Measurements from ENCODE around the gene REG1B. TPM values are rescaled to one million over a fixed set of nuclear protein-coding genes. Genes with fewer than 3 reads are reported as not detected.

Gene REG1B
- total and polyA plus RNA-seq, 2 donors (not counting 1 experiment from before 2014, with no cell fraction given), result not detected

DNA sequence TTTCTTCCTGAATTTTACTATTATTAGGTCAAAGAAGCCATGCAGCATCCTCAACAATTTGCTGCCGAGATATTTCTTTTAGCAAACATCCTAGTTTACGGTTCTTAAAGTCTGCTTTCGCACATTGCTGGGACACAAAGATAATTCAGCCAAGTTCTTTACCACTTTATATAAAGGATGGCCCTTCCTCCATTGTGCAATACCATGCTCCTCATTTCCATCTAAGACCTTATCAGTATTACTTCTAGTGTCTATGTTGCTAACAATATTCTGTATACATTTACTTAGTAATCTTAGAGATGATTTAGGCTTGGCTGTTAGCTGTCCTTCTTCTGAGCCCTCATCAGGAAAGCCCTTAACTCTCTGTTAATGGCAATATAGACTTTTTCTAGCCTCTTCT lies 24.5 kb upstream of the REG1B start:
- no peak overlapping the region for H3K9ac ChIP-seq (ENCODE audit: low read length)
- H3K27me3 ChIP-seq (replicated peaks in 1 of 4; ENCODE audit: control extremely low read depth in 1 of 4, control insufficient read depth in 3 of 4, insufficient read depth in 4 of 4, low read length in 3 of 4), result no peaks in the 10 kb centered on the region
- H3K4me1 Mint-ChIP-seq, result peaks cover 2% of the 10 kb centered on the region
- no peaks in the 10 kb centered on the region for H4K20me1 ChIP-seq (ENCODE audit: control insufficient read depth, insufficient read depth, low read length, poor library complexity, severe bottlenecking)
- POLR2A ChIA-PET, result no interaction called here
- H3K36me3 ChIP-seq (replicated peaks in 1 of 2; ENCODE audit: control extremely low read depth in 1 of 2, control insufficient read depth in 1 of 2, extremely low read depth in 1 of 2, insufficient read depth in 2 of 2, low read length in 1 of 2), result no peaks in the 10 kb centered on the region
- no peak overlapping the region for H3K27ac ChIP-seq (ENCODE audit: low read length in 2 of 2)
- TF ChIP-seq, protein P1, sequence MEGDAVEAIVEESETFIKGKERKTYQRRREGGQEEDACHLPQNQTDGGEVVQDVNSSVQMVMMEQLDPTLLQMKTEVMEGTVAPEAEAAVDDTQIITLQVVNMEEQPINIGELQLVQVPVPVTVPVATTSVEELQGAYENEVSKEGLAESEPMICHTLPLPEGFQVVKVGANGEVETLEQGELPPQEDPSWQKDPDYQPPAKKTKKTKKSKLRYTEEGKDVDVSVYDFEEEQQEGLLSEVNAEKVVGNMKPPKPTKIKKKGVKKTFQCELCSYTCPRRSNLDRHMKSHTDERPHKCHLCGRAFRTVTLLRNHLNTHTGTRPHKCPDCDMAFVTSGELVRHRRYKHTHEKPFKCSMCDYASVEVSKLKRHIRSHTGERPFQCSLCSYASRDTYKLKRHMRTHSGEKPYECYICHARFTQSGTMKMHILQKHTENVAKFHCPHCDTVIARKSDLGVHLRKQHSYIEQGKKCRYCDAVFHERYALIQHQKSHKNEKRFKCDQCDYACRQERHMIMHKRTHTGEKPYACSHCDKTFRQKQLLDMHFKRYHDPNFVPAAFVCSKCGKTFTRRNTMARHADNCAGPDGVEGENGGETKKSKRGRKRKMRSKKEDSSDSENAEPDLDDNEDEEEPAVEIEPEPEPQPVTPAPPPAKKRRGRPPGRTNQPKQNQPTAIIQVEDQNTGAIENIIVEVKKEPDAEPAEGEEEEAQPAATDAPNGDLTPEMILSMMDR (IDR thresholded peaks at IDR 0.05), result no peak
- no peak for TF ChIP-seq EZH2 (IDR thresholded peaks at IDR 0.05; ENCODE audit: borderline replicate concordance, insufficient read depth, low read depth, low read length, poor library complexity, severe bottlenecking)
- no peak overlapping the region for H2AFZ ChIP-seq (ENCODE audit: insufficient read depth, low read depth, low read length, poor library complexity, severe bottlenecking)
- ATAC-seq (ENCODE audit: low read depth) (no peak), DNase-seq (no peak)
- CTCF ChIA-PET, result no interaction called here
- no peaks in the 10 kb centered on the region for H3K9me3 ChIP-seq (ENCODE audit: control extremely low read depth in 1 of 3, control insufficient read depth in 2 of 3, insufficient read depth in 1 of 3, low read length in 2 of 3)
- intact Hi-C loops (cut with micrococcal nuclease), result no loop called here
- no peak overlapping the region for H3K4me3 Mint-ChIP-seq
- H3K4me2 ChIP-seq (replicated peaks; ENCODE audit: low read depth, low read length, poor library complexity, severe bottlenecking), result no peak overlapping the region
- no peaks in the 10 kb centered on the region for H3K79me2 ChIP-seq (ENCODE audit: control insufficient read depth, insufficient read depth, low read length)
- H3K4me3 ChIP-seq (ENCODE audit: control extremely low read depth in 1 of 5, extremely low read depth in 1 of 5, insufficient read depth in 1 of 5, low read depth in 2 of 5, low read length in 4 of 5), result no peak overlapping the region
- no peaks in the 10 kb centered on the region for H3K27me3 Mint-ChIP-seq
- no peak overlapping the region for H3K27ac Mint-ChIP-seq
- no peaks in the 10 kb centered on the region for H3K9me3 Mint-ChIP-seq (ENCODE audit: insufficient read depth)
- 88% methylated on average over 1 of the region's 3 CpGs for WGBS (ENCODE audit: insufficient coverage)
- H3K4me1 ChIP-seq (ENCODE audit: control insufficient read depth in 2 of 2, insufficient read depth in 2 of 2, low read length in 2 of 2), result no peaks in the 10 kb centered on the region

DNA sequence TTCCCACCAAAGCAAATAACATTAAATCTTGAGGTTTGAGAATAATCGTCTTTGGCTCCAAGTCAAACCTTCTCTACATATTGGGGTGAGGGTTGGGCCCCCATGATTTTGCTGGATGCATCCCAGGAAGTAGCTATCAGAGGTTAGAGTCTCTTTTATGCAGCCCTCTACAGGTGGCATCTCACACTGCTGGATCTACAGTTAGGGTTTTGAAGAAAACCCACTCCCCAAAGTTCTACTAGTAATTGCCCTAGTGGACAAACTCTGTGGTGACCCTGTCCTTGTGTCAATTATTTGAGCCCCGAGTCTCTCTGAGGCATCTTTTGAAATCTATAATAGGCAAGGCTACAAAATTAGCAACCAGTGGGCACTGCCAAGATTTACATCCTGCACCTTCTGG lies 17.5 kb upstream of the REG1B start:
- no CpG with 5 or more reads among the region's 2 CpGs for WGBS (ENCODE audit: insufficient coverage)

More for the DNA sequence above, 17.5 kb upstream of the REG1B start:
- Histone ChIP-seq H3K9ac (ENCODE audit: low read length) (no peak overlapping the region), H3K4me1 (ENCODE audit: control insufficient read depth in 2 of 2, insufficient read depth in 2 of 2, low read length in 2 of 2) (peaks cover 10 to 11% of the 10 kb centered on the region in 2 donors), H3K4me3 (ENCODE audit: control extremely low read depth in 1 of 5, extremely low read depth in 1 of 5, insufficient read depth in 1 of 5, low read depth in 2 of 5, low read length in 4 of 5) (no peak overlapping the region), H3K27ac (ENCODE audit: low read length in 2 of 2) (no peak overlapping the region), H2AFZ (ENCODE audit: insufficient read depth, low read depth, low read length, poor library complexity, severe bottlenecking) (no peak overlapping the region), H3K9me3 (ENCODE audit: control extremely low read depth in 1 of 3, control insufficient read depth in 2 of 3, insufficient read depth in 1 of 3, low read length in 2 of 3) (peaks cover 4 to 8% (median 4%) of the 10 kb centered on the region in 3 donors), H3K4me2 (replicated peaks; ENCODE audit: low read depth, low read length, poor library complexity, severe bottlenecking) (no peak overlapping the region), H3K36me3 (replicated peaks in 1 of 2; ENCODE audit: control extremely low read depth in 1 of 2, control insufficient read depth in 1 of 2, extremely low read depth in 1 of 2, insufficient read depth in 2 of 2, low read length in 1 of 2) (no peaks in the 10 kb centered on the region), H3K27me3 (replicated peaks in 1 of 4; ENCODE audit: control extremely low read depth in 1 of 4, control insufficient read depth in 3 of 4, insufficient read depth in 4 of 4, low read length in 3 of 4) (no peaks in the 10 kb centered on the region), H4K20me1 (ENCODE audit: control insufficient read depth, insufficient read depth, low read length, poor library complexity, severe bottlenecking) (no peaks in the 10 kb centered on the region), H3K79me2 (ENCODE audit: control insufficient read depth, insufficient read depth, low read length) (no peaks in the 10 kb centered on the region)
- Mint-ChIP-seq H3K27ac (no peak overlapping the region), H3K4me1 (peaks cover 10% of the 10 kb centered on the region), H3K9me3 (ENCODE audit: insufficient read depth) (peaks cover 3% of the 10 kb centered on the region), H3K27me3 (no peaks in the 10 kb centered on the region), H3K4me3 (no peak overlapping the region)
- DNase-seq (no peak), ATAC-seq (ENCODE audit: low read depth) (no peak)
- POLR2A ChIA-PET, result no interaction called here
- TF ChIP-seq, protein P1 (IDR thresholded peaks at IDR 0.05), result no peak
- no peak for TF ChIP-seq EZH2 (IDR thresholded peaks at IDR 0.05; ENCODE audit: borderline replicate concordance, insufficient read depth, low read depth, low read length, poor library complexity, severe bottlenecking)
- CTCF ChIA-PET, result no interaction called here
- intact Hi-C loops (cut with micrococcal nuclease), result no loop called here

All from B cell (primary cell).